Mucosa of descending colon (tissue), 3 donors: ENCODE measurements around the gene OLFM4. TPM values are rescaled to one million over a fixed set of nuclear protein-coding genes. Genes with fewer than 3 reads are reported as not detected.
"Not testable (repeated sequence)": the region's sequence is repeated elsewhere in the genome, so short reads cannot be mapped to it uniquely, and the experiment has no call there.

Experiments used
- ATAC-seq: fragments of 200-7000 bp; cut with Tn5 transposase; one replicate; pipeline ENCODE4 v1.9.1; 2020; ENCODE audit warnings: mild to moderate bottlenecking, moderate library complexity
- DNase-seq, 3 donors: peaks; one replicate each; pipeline ENCODE4 v3.0.0-alpha.2; 2020
- H3K36me3 ChIP-seq: fragments of 200-600 bp; one replicate; pipeline ENCODE4 v1.8.0; 2021; ENCODE audit warnings: low read depth, mild to moderate bottlenecking
- H3K4me1 ChIP-seq: fragments of 200-600 bp; one replicate; pipeline ENCODE4 v1.8.0; 2021; ENCODE audit warnings: low read depth, mild to moderate bottlenecking
- H3K4me3 ChIP-seq: fragments of 200-600 bp; one replicate; pipeline ENCODE4 v1.8.0; 2021; ENCODE audit warnings: mild to moderate bottlenecking
- H3K9me3 ChIP-seq: fragments of 200-600 bp; one replicate; pipeline ENCODE4 v1.8.0; 2021; ENCODE audit warnings: mild to moderate bottlenecking
- intact Hi-C, 2 donors: fragments of 100-400 bp; cut with DNase I in 1 of 2; cut with micrococcal nuclease in 1 of 2; formaldehyde crosslinking; loops; one replicate each; pipeline versions ENCODE4 v1.11.0 to v1.11.1; 2022; cut with DNase I, micrococcal nuclease
- total RNA-seq, 3 donors: library from RNA; stranded (reverse); fragmentation: NEBNext Ultra II Directional in 2 of 3; extraction: Animal tissue kit (Norgen Biotek cat#: 25700) in 2 of 3; gene quantifications; one replicate each; pipeline versions ENCODE4 v1.2.1 to v1.2.4, GENCODE V29; 2021 to 2023
- TF ChIP-seq, protein P1 (sequence below): fragments of 200-600 bp; IDR thresholded peaks from one replicate; pipeline ENCODE4 v1.8.0; 2022; ENCODE audit warnings: antibody characterized with exemption, mild to moderate bottlenecking
- donor health status: DM: no; HTN: no; CAD: no; lungs with moderate emphysema.
- donor health status: DM: no; HTN: no; CAD: no.
- donor health status: DM: no; HTN: yes; CAD: no.

OLFM4 gene
- total RNA-seq, 3 donors from 2014 or later = 15.2 to 4,328 (median 91.8) TPM

DNA sequence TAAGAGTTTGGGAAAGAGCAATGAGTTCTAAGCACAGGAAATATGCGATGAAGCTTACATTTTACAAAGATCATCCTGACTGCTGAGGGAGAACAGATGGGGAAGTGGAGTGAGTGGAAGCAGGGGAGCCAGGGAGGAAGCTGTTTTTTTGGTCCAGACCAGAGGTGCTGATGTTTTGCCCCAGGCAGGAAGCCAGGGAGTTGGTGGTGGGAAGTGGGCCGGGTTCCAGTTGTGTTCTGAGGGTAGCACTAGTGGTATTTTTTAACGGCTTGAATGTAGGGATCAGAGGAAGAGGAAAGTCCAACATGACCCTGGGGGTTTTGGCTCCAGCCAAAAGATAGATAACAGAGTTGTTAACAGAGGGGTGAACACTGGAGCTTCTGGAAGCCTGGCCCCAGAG lies 20.7 kb upstream of the OLFM4 start:
- Histone ChIP-seq H3K36me3 (no peaks in the 10 kb centered on the region), H3K4me3 (no peak overlapping the region), H3K9me3 (no peaks in the 10 kb centered on the region), H3K4me1 (no peaks in the 10 kb centered on the region)
- peak; percentile 17 for ATAC-seq
- TF ChIP-seq, protein P1, sequence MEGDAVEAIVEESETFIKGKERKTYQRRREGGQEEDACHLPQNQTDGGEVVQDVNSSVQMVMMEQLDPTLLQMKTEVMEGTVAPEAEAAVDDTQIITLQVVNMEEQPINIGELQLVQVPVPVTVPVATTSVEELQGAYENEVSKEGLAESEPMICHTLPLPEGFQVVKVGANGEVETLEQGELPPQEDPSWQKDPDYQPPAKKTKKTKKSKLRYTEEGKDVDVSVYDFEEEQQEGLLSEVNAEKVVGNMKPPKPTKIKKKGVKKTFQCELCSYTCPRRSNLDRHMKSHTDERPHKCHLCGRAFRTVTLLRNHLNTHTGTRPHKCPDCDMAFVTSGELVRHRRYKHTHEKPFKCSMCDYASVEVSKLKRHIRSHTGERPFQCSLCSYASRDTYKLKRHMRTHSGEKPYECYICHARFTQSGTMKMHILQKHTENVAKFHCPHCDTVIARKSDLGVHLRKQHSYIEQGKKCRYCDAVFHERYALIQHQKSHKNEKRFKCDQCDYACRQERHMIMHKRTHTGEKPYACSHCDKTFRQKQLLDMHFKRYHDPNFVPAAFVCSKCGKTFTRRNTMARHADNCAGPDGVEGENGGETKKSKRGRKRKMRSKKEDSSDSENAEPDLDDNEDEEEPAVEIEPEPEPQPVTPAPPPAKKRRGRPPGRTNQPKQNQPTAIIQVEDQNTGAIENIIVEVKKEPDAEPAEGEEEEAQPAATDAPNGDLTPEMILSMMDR = no peak
- intact Hi-C loops = no loop called here
- DNase-seq = no peak

DNA sequence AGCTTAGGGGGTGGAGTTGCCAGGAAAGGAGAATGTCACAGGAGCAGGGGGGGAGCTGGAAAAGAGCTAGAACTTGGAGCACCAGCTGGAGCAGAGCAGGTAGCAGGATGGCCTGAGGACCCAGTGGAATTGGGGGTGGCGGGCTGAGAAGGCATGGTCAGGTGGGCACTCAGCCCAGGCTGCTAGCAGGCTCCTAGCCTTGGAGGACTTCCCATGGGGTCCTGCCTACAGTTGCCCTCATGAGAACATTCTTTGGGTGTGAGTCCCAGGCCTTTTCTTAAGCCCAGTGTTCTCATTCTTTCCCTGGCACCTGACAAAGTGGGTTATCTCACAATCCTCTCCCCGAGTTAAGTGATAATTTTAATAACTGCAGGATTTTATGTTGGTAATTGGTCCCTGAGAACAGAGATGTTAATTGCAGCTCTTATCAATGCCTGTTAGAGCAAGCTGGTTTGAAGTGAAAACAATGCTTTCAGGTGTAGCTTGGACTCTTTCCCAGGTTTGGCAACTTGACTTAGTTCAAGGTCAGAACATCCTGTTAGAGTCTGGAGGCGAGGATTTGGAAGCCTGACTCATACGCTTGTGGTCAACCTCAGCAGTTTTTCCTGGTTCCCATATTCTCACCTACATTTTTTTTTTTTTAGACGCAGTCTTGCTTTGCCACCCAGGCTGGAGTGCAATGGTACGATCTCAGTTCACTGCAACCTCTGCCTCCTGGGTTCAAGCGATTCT lies 18.1 kb upstream of the OLFM4 start:
- TF ChIP-seq, protein P1 = no peak
- peak; percentile 86 for ATAC-seq

DNA sequence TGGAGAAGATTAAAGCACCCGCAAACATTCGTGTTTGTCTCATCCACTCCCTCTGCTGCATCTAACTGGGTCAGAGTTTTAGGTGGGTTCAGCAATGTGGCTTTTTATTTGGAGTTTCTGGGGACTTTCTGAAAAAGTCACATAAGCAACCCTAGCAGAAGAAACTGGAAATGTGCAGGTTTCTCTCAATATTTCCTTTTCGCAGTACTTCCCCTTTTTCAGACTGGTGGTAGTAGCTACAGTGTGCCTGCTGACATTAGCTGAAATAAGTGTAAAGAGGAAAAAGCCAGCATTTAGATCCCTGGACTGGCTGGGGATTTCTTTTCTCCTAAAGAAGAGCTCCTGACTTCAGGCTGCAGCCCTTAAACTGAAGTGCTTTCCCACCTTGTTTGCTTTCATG lies 15.9 kb upstream of the OLFM4 start:
- Histone ChIP-seq H3K36me3 (no peaks in the 10 kb centered on the region), H3K4me3 (no peak overlapping the region), H3K9me3 (no peaks in the 10 kb centered on the region), H3K4me1 (no peaks in the 10 kb centered on the region)
- TF ChIP-seq, protein P1 = no peak
- DNase-seq = no peak
- no peak for ATAC-seq
- intact Hi-C loops = no loop called here

More for the DNA sequence above, 18.1 kb upstream of the OLFM4 start:
- Histone ChIP-seq H3K4me1 (no peaks in the 10 kb centered on the region), H3K36me3 (no peaks in the 10 kb centered on the region), H3K9me3 (no peaks in the 10 kb centered on the region), H3K4me3 (no peak overlapping the region)
- intact Hi-C loops = no loop called here
- peak; percentile 51 to 72 (median 70) for DNase-seq

- DNase-seq = no peak
Observed at GRCh38 chr13:53013113-53013512, 15.5 kb upstream of the OLFM4 start.

GRCh38 chr13:53014018-53014417 lies 14.6 kb upstream of the OLFM4 start:
- H3K4me3 ChIP-seq, H3K36me3 ChIP-seq, H3K4me1 ChIP-seq, intact Hi-C loops, DNase-seq, H3K9me3 ChIP-seq, ATAC-seq: not testable (repeated sequence)

More at GRCh38 chr13:53013113-53013512, 15.5 kb upstream of the OLFM4 start:
- Histone ChIP-seq H3K36me3 (no peaks in the 10 kb centered on the region), H3K9me3 (no peaks in the 10 kb centered on the region), H3K4me3 (no peak overlapping the region), H3K4me1 (no peaks in the 10 kb centered on the region)
- no peak for ATAC-seq
- TF ChIP-seq, protein P1 = no peak
- intact Hi-C loops = no loop called here

- Histone ChIP-seq H3K36me3 (no peaks in the 10 kb centered on the region), H3K9me3 (no peaks in the 10 kb centered on the region), H3K4me1 (no peaks in the 10 kb centered on the region), H3K4me3 (no peak overlapping the region)
- ATAC-seq (peak; percentile 41), DNase-seq (peak in 1 of 3 donors; percentile 20)
- intact Hi-C loops = no loop called here
- TF ChIP-seq, protein P1 = no peak
Observed at GRCh38 chr13:53014495-53015443, 13.8 kb upstream of the OLFM4 start.
